ENCODE measurements around the gene TMUB1.

Gene TMUB1

DNA sequence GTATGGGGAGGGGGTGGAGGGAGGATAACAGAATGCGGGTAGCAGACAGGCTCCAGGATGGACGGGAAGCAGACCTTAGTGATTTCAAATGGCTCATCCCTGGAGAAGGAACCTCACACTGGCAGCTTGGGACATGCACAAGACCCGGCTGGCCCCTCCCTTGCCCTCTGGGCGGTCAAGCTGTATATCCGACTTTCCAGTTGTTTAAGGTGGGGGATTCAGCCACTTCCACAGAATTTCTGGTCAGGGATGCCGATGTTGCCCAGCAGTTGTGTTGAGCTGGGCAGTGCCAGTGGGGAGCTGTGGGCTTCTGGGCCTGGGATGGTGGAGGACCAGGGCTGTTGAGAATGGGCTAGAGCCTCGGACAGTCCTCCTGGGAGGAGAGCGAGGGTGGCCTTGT is 45.4 kb upstream of the TMUB1 start:
- Histone ChIP-seq H3K9me3 (replicated peaks in 1 of 11) (no peaks in the 10 kb centered on the region), H3K27ac (no peak overlapping the region), H3K9ac (no peak overlapping the region), H3K4me1 (peaks cover 0 to 33% (median 12%) of the 10 kb centered on the region in 10 experiments; a peak in 12 of 20 replicates), H3K27me3 (no peaks in the 10 kb centered on the region), H3K4me2 (no peak overlapping the region), H3K36me3 (peaks cover 29 to 97% (median 73%) of the 10 kb centered on the region in 11 experiments), H4K20me1 (peaks cover 20 to 98% (median 63%) of the 10 kb centered on the region in 11 experiments), H3K4me3 (no peak overlapping the region)
- TF ChIP-seq Cebpa-rat (IDR thresholded peaks at IDR 0.05), result no peak

DNA sequence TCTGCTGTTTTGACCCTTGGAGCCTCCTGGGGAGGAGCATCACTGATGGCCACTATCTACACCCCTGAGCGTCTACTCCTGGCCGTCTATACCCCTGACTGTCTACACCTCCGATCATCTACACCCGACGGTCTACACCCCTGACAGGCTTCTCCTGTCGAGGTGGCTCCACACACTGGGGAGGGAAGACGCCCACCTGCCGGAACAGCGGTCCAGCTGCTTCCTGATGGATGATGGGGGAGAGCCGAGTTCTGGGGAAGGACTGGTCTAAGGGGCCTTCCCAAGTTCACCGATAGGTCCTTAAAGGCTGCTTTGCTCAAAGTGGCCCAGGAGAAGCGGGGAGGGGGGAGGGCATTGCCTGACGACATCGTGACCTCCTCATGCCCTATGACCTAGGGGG is 44.9 kb upstream of the TMUB1 start:
- no peak for TF ChIP-seq Cebpa-rat (IDR thresholded peaks at IDR 0.05)
- Histone ChIP-seq H3K27me3 (no peaks in the 10 kb centered on the region), H4K20me1 (peaks cover 20 to 99% (median 68%) of the 10 kb centered on the region in 11 experiments), H3K4me2 (no peak overlapping the region), H3K27ac (no peak overlapping the region), H3K36me3 (peaks cover 29 to 98% (median 76%) of the 10 kb centered on the region in 11 experiments), H3K9ac (no peak overlapping the region), H3K4me3 (no peak overlapping the region), H3K9me3 (replicated peaks in 1 of 11) (no peaks in the 10 kb centered on the region), H3K4me1 (peaks cover 0 to 33% (median 12%) of the 10 kb centered on the region in 10 experiments; a peak in 12 of 20 replicates)

DNA sequence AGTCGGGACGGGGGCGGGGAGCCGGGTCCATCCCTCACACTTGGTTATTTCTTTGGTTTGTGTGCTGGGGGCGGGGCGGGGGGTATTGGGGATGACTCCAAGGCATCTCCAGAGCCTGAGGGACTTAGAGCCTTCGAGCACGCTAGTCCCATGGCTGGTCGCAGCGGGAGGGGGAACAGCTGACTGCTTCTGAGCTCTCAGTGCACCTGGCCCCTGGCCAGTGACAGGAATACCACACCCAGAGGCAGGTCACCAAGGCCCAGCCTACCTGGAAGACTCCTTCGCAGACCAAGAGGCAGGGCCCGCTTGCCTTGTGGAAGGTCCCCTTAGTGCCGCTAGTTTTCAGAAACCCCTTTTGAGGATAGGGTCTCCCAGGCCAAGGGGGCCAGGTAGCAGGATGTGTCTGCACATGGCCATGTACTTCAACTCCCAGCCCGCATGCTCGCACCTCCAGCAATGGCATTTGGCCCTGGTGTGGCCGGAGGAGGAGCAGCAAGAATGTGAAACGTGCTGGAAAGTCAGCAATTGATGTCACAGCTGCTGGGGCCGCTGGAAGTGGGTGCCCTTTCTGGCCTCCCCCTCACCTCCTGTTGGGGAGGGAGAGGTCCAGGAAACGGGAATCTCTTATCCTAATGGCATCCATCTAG is 43.3 kb upstream of the TMUB1 start:
- H3K4me2 ChIP-seq, result no peak overlapping the region
- peaks cover 29 to 98% (median 76%) of the 10 kb centered on the region in 11 experiments for H3K36me3 ChIP-seq
- no peaks in the 10 kb centered on the region for H3K27me3 ChIP-seq
- H3K9ac ChIP-seq, result no peak overlapping the region
- peaks cover 20 to 99% (median 72%) of the 10 kb centered on the region in 11 experiments for H4K20me1 ChIP-seq
- no peak overlapping the region for H3K27ac ChIP-seq
- H3K4me1 ChIP-seq, result peaks cover 0 to 30% (median 12%) of the 10 kb centered on the region in 10 experiments; a peak in 12 of 20 replicates
- no peak overlapping the region for H3K4me3 ChIP-seq
- TF ChIP-seq Cebpa-rat (IDR thresholded peaks at IDR 0.05), result no peak
- H3K9me3 ChIP-seq (replicated peaks in 1 of 11), result no peaks in the 10 kb centered on the region

DNA sequence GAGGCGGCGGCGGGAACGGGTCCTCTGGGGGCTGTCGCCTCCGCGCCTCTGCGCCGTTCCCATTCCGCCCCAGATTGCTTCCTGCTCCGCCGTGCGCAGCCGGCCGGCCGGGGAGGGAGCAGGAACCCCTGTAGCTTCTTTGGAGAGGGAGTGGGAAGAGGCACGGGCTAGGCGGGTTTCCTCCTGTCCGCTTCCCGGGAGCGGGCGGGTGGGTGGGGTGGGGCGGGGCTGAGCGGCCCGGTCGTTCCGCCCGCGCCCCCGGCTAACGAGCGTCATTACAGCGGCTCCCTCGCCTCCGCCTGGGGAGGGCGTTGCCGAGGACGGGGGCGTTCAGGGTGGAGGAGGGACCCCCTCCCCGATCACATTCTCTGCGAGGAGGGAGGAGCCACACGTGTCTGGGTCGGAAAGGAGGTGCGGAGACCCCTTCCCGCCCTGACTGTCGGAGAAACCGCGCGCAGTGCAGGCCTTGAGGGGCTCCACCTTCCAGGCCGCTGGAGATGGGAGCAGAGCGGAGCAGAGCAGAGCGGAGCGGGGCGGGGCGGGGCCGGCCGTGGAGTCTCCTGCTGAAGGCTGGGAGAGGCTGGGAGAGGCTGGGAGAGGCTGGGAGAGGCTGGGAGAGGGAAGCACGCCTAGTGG is 42.7 kb upstream of the TMUB1 start:
- no peak overlapping the region for H3K9ac ChIP-seq

DNA sequence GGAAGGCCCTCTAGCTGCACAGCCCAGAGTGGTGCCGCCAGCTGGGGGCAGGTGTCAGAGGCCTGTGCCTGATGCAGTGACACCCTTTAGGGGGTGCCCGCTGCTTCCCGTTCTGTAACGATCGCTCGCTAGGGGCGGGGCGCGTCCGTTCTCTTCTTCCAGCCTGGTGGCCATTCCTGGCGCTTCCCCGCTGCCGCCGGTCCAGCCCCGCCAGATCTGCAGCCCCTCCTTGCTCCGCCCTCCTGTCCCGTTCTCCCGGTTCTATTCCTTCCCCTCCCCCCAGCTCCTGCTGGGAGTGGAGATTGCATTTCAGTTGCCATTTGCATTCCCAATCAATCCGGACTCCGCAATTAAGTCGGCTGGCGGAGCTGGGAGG is 42.2 kb upstream of the TMUB1 start:
- Histone ChIP-seq H3K4me3 (no peak overlapping the region), H3K9me3 (replicated peaks in 1 of 11) (no peaks in the 10 kb centered on the region), H3K4me2 (no peak overlapping the region), H3K4me1 (peaks cover 0 to 24% (median 9%) of the 10 kb centered on the region in 10 experiments; a peak in 13 of 20 replicates), H3K36me3 (peaks cover 23 to 98% (median 76%) of the 10 kb centered on the region in 11 experiments), H3K9ac (no peak overlapping the region), H4K20me1 (peaks cover 27 to 99% (median 75%) of the 10 kb centered on the region in 11 experiments), H3K27me3 (no peaks in the 10 kb centered on the region), H3K27ac (no peak overlapping the region)
- no peak for TF ChIP-seq Cebpa-rat (IDR thresholded peaks at IDR 0.05)

More for the DNA sequence above, 42.7 kb upstream of the TMUB1 start:
- no peaks in the 10 kb centered on the region for H3K9me3 ChIP-seq (replicated peaks in 1 of 11)
- no peaks in the 10 kb centered on the region for H3K27me3 ChIP-seq
- peaks cover 28 to 98% (median 76%) of the 10 kb centered on the region in 11 experiments for H3K36me3 ChIP-seq
- H3K4me2 ChIP-seq, result no peak overlapping the region
- no peak overlapping the region for H3K27ac ChIP-seq
- H4K20me1 ChIP-seq, result peaks cover 22 to 99% (median 74%) of the 10 kb centered on the region in 11 experiments
- no peak for TF ChIP-seq Cebpa-rat (IDR thresholded peaks at IDR 0.05)
- H3K4me3 ChIP-seq, result no peak overlapping the region
- peaks cover 0 to 26% (median 10%) of the 10 kb centered on the region in 10 experiments; a peak in 13 of 20 replicates for H3K4me1 ChIP-seq

DNA sequence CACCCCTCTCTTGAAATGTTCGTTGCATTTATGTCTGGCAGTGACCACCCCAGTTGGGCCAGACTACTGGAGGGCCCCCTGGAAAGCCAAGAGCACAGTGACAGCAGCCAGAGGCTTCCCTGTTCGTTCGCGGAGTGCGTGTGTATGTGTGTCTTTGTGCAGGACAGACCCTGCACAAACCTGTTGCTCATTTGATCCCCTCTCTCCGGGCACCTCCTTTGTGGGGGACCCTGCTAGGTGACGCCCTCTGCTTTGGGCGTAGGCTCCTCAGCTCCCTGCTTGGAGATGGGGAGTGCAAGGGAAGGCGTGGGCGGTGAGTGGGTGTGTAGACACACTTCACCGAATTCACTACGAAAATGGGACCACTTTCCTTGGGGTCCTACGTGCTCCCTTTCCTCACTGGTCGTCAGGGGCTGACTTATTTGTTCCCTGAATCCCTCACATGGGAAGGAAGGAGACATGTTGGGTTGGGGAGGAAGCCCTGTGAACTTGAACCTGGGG is 41.7 kb upstream of the TMUB1 start:
- no peak for TF ChIP-seq Cebpa-rat (IDR thresholded peaks at IDR 0.05)
- Histone ChIP-seq H3K9ac (no peak overlapping the region), H3K27me3 (no peaks in the 10 kb centered on the region), H3K9me3 (replicated peaks in 1 of 11) (no peaks in the 10 kb centered on the region), H3K4me2 (peak overlapping the region in 1 of 11 experiments; percentile 7; a peak in 1 of 22 replicates), H3K27ac (no peak overlapping the region), H3K36me3 (peaks cover 22 to 98% (median 76%) of the 10 kb centered on the region in 11 experiments), H3K4me1 (peaks cover 0 to 21% (median 5%) of the 10 kb centered on the region in 10 experiments; a peak in 13 of 20 replicates), H3K4me3 (no peak overlapping the region), H4K20me1 (peaks cover 29 to 99% (median 75%) of the 10 kb centered on the region in 11 experiments)

DNA sequence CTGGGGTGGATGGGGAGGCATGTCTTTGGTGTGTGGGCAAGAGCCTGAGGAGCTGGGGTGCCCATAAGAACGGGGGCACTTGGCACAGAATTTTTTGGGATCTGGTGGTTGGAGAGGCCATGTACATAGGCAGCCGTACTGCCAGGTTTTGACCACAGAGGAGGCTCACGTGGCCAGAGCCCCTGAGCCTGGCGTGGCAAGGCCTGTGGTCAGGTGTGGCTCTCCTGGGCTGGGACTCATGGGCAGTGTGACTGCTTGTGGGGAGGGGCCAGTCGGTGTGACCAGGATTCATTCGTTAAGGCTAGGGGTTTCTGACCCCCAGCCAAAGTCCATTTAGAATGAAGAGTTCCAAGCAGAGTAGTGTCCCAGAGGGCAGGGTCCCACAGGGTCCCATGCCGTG is 41.2 kb upstream of the TMUB1 start:
- Histone ChIP-seq H3K27me3 (no peaks in the 10 kb centered on the region), H3K9me3 (replicated peaks in 1 of 11) (no peaks in the 10 kb centered on the region), H4K20me1 (peaks cover 29 to 100% (median 76%) of the 10 kb centered on the region in 11 experiments), H3K4me2 (no peak overlapping the region; a peak in 1 of 22 replicates), H3K9ac (no peak overlapping the region), H3K36me3 (peaks cover 24 to 98% (median 77%) of the 10 kb centered on the region in 11 experiments), H3K4me3 (no peak overlapping the region), H3K4me1 (peaks cover 0 to 17% (median 3%) of the 10 kb centered on the region in 10 experiments; a peak in 6 of 20 replicates), H3K27ac (no peak overlapping the region)
- no peak for TF ChIP-seq Cebpa-rat (IDR thresholded peaks at IDR 0.05)

DNA sequence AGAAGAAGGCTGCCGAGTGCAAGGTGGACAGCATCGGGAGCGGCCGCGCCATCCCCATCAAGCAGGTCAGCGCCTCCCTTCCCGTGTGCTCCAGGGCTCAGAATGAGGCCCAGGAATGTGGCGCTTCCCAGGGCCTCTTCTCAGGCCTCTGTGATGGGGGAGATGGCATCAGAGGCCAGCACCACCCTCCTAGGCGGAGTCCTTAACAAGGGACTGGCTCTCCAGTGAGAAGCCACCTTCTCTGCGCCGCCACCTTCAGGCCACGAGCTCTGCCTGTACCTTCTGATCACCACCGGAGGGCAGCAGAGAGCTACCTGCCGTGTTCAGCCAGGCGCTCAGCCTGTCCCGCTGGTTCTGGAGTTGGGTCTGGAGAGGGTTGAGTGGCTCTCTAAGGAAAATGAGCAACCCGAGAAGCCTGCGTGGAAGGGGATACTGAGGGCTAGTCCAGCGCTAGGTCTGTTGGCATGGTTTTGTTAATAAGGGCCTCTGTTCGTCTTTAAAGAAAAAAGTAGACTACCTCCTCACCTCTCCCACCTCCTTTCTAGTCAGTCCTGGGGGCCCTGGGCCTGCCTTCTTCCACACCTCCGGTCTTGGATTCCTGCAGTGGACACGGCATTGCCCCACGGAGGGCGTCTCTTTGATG is 40.6 kb upstream of the TMUB1 start:
- H3K36me3 ChIP-seq, result peaks cover 28 to 98% (median 80%) of the 10 kb centered on the region in 11 experiments

More for the DNA sequence above, 40.6 kb upstream of the TMUB1 start:
- no peak overlapping the region for H3K27ac ChIP-seq
- no peaks in the 10 kb centered on the region for H3K9me3 ChIP-seq (replicated peaks in 1 of 11)
- TF ChIP-seq Cebpa-rat (IDR thresholded peaks at IDR 0.05), result no peak
- H3K4me1 ChIP-seq, result peaks cover 0 to 17% (median 3%) of the 10 kb centered on the region in 10 experiments; a peak in 6 of 20 replicates
- H3K4me2 ChIP-seq, result no peak overlapping the region
- no peaks in the 10 kb centered on the region for H3K27me3 ChIP-seq
- H4K20me1 ChIP-seq, result peaks cover 34 to 100% (median 80%) of the 10 kb centered on the region in 11 experiments
- no peak overlapping the region for H3K4me3 ChIP-seq
- no peak overlapping the region for H3K9ac ChIP-seq
